H1 (cell line): ENCODE measurements around the gene USP3.

ENCODE experiments used
- ASH2L ChIP-seq: fragments of 200-600, 300-600 bp; sonication (generic); IDR thresholded peaks from one replicate; pipeline ENCODE4 v1.7.1; 2017; ENCODE audit warnings: low read length
- CEBPB ChIP-seq: IDR thresholded peaks from 2 replicates; pipeline ENCODE4 v1.6.1; 2012; ENCODE audit warnings: low read depth, low read length
- CHD2 ChIP-seq: IDR thresholded peaks from 2 replicates; pipeline ENCODE4 v1.6.1; 2012; ENCODE audit warnings: low read length, improper control_type of control experiment
- CTCF ChIP-seq, 3 experiments: IDR thresholded peaks; 1 replicate in 2 of 3; 2 replicates in 1 of 3; pipeline versions ENCODE4 v1.5.1 to v1.6.1; 2011; ENCODE audit warnings: low read length in 3 of 3, mild to moderate bottlenecking in 3 of 3, inconsistent platforms in 2 of 3, low read depth in 1 of 3, moderate library complexity in 1 of 3; ENCODE audit not compliant: insufficient read depth in 1 of 3; ENCODE audit errors: control extremely low read depth in 1 of 3
- GABPA ChIP-seq: IDR thresholded peaks from 2 replicates; pipeline ENCODE4 v1.6.1; 2011; ENCODE audit warnings: mild to moderate bottlenecking, low read length, moderate library complexity, borderline replicate concordance; ENCODE audit not compliant: insufficient read depth
- KDM1A ChIP-seq: fragments of 200-600, 300-600 bp; sonication (generic); IDR thresholded peaks from 2 replicates; pipeline ENCODE4 v1.7.1; 2016; ENCODE audit warnings: mild to moderate bottlenecking, low read length, borderline replicate concordance
- MAFK ChIP-seq: IDR thresholded peaks from 2 replicates; pipeline ENCODE4 v1.6.1; 2012; ENCODE audit warnings: low read depth, mild to moderate bottlenecking, improper control_type of control experiment, low read length
- MAX ChIP-seq: IDR thresholded peaks from 2 replicates; pipeline ENCODE4 v1.6.1; 2012; ENCODE audit warnings: inconsistent platforms
- POLR2A ChIP-seq, 2 experiments: IDR thresholded peaks; 1 replicate in 1 of 2; 2 replicates in 1 of 2; pipeline ENCODE4 v1.6.1; 2011; ENCODE audit warnings: low read depth in 2 of 2, low read length in 2 of 2, mild to moderate bottlenecking in 2 of 2; ENCODE audit errors: control extremely low read depth in 1 of 2
- POLR2AphosphoS5 ChIP-seq: IDR thresholded peaks from 2 replicates; pipeline ENCODE4 v1.6.1; 2011; ENCODE audit warnings: low read depth, low read length
- USF2 ChIP-seq: IDR thresholded peaks from 2 replicates; pipeline ENCODE4 v1.6.1; 2011; ENCODE audit warnings: low read length, improper control_type of control experiment

GRCh38 chr15:63600616-63601025 lies 96.2 kb downstream of the USP3 start:
- TF ChIP-seq CEBPB (no peak), MAFK (no peak), CTCF (IDR thresholded peaks at IDR 0.05; ENCODE audit: control extremely low read depth in 1 of 3, insufficient read depth in 1 of 3, low read depth in 1 of 3, low read length in 3 of 3) (peak in 2 of 3 experiments; percentile 2 to 28; a peak in 2 of 4 replicates), MAX (peak; percentile 94), POLR2AphosphoS5 (0 out of 2 replicates have a peak, but pooled peaks have one; percentile 18), KDM1A (no peak), GABPA (no peak), CHD2 (no peak), POLR2A (IDR thresholded peaks at IDR 0.05; ENCODE audit: control extremely low read depth in 1 of 2, low read depth in 2 of 2, low read length in 2 of 2) (peak in 1 of 2 experiments; percentile 34; a peak in 2 of 3 replicates), USF2 (no peak), ASH2L (peak; percentile 40)
